Fibroblast of pulmonary artery (primary cell): ENCODE results near the gene SMPD2.
"Not testable (repeated sequence)": the region's sequence is repeated elsewhere in the genome, so short reads cannot be mapped to it uniquely, and the experiment has no call there.

ENCODE experiments used
- DNase-seq: peaks from one replicate; pipeline ENCODE4 v3.0.0-alpha.2; 2010; ENCODE audit warnings: low read depth
- H3K4me3 ChIP-seq: replicated peaks from 2 replicates; pipeline ENCODE4 v1.5.1; 2011; ENCODE audit warnings: low read depth, mild to moderate bottlenecking, control low read depth, low read length, moderate library complexity
- TF ChIP-seq, protein P1 (sequence below): IDR thresholded peaks from 2 replicates; pipeline ENCODE4 v1.5.1; 2011; ENCODE audit warnings: mild to moderate bottlenecking, control low read depth, low read length, inconsistent platforms; ENCODE audit errors: missing control alignments

Gene SMPD2

DNA sequence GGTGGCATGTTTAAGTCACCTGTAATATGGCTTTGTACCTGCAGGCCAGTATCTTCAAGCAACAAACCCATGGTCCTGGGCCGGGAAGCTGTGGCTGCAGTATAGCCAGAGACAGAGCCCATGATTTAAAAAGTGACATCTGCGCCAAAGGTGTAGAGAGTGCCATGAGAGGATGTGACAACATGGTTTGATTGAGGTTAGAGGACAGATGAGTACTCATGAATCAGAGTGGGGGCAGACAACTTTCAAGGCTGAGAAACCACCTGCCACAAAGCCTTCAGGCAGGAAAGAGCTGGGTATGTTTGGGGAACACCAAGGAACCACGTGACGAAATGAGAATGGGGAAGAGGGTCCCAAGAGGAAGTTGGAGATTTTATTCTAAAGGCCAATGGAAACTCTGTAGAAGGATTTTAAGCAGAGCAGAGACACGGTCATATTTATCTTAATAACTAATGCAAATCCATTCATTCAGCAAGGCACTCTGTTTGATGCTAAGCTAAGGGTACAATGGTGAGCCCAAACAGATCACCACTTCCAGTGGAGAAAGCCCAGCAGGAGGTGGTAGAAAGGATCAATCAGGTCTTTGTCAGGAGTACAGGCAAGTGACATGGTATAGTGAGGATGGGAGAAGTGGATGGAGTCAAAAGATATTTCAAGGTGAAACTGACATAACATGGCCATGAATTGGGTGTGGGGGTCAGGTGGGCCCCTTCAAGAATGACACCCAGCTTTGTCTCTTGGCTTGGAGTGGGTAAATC, 18.4 kb downstream of the SMPD2 start:
- TF ChIP-seq, protein P1, sequence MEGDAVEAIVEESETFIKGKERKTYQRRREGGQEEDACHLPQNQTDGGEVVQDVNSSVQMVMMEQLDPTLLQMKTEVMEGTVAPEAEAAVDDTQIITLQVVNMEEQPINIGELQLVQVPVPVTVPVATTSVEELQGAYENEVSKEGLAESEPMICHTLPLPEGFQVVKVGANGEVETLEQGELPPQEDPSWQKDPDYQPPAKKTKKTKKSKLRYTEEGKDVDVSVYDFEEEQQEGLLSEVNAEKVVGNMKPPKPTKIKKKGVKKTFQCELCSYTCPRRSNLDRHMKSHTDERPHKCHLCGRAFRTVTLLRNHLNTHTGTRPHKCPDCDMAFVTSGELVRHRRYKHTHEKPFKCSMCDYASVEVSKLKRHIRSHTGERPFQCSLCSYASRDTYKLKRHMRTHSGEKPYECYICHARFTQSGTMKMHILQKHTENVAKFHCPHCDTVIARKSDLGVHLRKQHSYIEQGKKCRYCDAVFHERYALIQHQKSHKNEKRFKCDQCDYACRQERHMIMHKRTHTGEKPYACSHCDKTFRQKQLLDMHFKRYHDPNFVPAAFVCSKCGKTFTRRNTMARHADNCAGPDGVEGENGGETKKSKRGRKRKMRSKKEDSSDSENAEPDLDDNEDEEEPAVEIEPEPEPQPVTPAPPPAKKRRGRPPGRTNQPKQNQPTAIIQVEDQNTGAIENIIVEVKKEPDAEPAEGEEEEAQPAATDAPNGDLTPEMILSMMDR = no peak

DNA sequence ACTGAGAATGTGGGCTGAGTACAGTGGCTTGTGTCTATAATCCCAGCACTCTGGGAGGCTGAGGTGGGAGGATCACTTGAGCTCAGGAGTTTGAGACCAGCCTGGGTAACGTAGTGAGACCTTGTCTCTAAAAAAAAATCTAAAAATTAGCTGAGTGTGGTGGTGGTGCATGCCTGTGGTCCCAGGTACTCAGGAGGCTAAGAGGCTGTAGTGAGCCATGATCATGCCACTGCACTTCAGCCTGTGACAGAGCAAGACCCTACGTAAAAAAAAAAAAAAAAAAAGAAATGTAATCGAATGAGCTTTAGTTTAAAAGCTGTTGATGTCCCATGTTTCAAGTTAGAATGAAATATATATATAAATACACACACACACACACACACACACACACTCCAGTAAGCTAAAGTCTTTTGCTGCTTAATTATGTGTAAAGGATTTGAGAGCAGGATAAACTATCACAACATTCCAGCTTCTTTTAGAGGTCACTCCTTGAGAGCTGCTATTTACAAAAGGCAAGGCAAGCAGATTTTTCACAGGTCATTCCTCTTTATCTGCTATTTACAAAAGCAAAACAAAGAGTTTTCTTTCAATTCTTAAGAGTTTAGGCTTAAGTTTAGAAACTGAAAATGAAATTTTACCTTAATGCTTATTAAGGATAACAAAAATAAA, 19.8 kb downstream of the SMPD2 start:
- DNase-seq = no peak
- no peak overlapping the region for H3K4me3 ChIP-seq
- TF ChIP-seq, protein P1 = no peak

More for the DNA sequence above, 18.4 kb downstream of the SMPD2 start:
- no peak overlapping the region for H3K4me3 ChIP-seq
- DNase-seq = no peak

DNA sequence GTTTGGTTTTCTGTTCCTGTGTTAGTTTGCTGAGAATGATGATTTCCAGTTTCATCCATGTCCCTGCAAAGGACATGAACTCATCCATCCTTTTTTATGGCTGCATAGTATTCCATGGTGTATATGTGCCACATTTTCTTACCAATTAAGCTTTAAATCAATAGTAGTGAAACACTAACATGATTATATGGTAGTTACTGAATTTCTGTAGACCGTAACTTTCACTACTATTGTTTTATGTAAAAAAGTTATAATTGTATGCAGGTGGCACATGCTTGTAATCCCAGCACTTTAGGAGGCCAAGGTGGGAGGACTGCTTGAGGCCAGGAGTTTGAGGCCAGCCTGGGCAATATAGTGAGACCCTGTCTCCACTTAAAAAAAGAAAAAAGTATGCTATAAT, 20.7 kb downstream of the SMPD2 start:
- H3K4me3 ChIP-seq, DNase-seq: not testable (repeated sequence)

DNA sequence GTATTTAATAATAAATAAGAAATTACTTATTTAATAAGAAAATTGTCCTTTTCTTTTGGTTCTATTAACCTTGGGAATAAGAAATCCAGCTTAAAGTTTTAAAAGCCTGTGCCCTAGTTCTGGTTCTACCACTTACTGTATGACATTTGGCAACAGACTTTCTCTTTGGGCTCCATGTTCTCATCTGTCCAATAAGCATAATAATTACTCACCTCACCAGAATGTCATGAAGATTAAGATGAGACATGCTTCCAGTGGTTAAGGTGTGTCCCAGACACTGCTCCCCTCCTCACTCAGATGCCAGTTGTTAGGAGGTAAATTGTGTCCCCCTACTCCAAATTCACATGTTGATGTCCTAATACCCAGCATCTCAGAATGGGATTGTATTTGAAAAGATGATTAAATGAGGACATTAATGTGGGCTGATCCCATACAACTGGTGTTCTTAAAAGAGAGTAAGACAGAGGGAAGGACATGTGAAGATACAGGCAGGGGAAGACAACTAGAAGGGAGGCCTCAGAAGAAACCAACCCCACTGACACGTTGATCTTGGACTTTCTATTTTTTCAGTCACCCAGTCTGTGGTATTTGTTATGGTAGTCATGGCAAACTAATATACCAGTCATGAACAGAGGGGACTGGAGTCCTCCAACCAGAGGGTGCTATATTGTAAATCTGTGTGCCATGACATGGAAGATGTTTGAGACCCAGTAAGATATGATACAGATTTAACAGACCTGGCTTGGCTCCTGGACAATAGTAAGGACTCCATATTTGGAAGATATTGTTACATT, 21.4 kb downstream of the SMPD2 start:
- DNase-seq = no peak
- TF ChIP-seq, protein P1 = no peak
- H3K4me3 ChIP-seq = no peak overlapping the region

DNA sequence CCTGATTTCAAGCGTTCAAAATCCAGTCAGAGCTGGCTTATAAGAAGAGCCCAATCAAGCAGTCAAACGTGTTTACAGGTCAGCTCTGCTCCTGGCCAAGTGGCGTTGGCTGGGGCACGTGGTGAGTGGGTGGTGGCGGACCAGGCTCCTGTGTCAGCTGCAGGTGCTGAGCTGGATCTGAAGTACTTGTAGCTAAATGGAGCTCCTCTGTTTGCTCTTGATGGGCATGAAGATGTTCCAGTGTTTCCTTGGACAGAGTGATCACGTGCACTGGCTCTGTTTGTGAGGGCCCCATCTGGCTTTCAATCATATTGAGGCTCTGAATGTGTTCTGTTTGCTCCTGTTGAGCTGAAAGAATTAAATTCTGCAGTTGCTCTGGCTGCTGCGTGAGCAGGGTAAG, 25.2 kb downstream of the SMPD2 start:
- no peak for DNase-seq
- TF ChIP-seq, protein P1 = no peak

DNA sequence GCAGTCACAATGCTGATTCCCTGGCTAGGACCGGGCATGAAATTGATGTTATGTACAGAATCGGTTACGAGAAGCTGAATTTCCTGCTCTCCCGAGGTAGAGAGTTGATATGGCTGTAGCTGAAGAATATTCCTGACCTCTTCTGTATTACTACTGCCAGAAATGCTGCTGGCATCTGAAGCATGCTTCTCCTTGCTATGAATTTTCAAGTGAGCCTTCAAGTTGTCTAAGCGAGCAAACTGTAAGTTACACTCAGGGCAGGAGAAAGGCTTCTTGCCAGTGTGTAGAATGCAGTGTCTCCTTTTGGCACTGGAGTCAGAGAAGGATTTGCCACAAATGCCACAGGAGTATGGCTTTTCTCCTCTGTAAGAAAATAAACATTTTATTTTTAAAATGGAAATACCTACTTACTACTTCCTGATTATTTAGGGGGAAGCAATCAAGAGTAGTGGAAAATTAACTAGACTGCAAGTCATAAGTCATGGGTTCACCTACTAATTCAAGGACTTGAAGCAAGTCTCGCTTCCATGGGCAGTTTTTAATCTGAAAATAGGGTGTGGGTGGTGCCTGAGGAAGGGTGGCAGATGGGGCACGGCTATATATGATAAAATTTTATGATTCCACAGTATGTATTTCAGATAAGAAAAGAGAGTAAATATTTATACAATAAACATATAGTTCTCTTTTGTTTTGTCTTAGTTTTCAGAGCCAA, 25.8 kb downstream of the SMPD2 start:
- TF ChIP-seq, protein P1 = no peak
- DNase-seq = no peak
- no peak overlapping the region for H3K4me3 ChIP-seq

More for the DNA sequence above, 25.2 kb downstream of the SMPD2 start:
- H3K4me3 ChIP-seq = no peak overlapping the region
